ENCODE results near the gene NEO1. TPM values are rescaled to one million over a fixed set of nuclear protein-coding genes. Genes with fewer than 3 reads are reported as not detected.

Gene NEO1
- polyA plus RNA-seq, 1 of the 3 experiments (the other 2 are of a cell fraction), result 13.1 TPM

GRCh38 chr15:73139041-73139743 is 86.9 kb downstream of the NEO1 start:
- ChIA-PET POLR2A (no interaction called here), CTCF (interaction anchor here (0.6 to 1.5 kb wide), 5 partner anchors 100 to 417 kb away, joined by 3 to 5 read pairs (median 4); no protein-coding TSS in a partner anchor)
- no peaks in the 10 kb centered on the region for H4K20me1 ChIP-seq (ENCODE audit: insufficient read depth)
- H3K4me2 ChIP-seq, result no peak overlapping the region; the same call in 1 of the 2 replicates
- H3K9me3 ChIP-seq, result no peaks in the 10 kb centered on the region
- no peaks in the 10 kb centered on the region for H3K27me3 ChIP-seq (ENCODE audit: insufficient read depth)
- H3K79me2 ChIP-seq (ENCODE audit: insufficient read depth), result no peaks in the 10 kb centered on the region
- no peaks in the 10 kb centered on the region for H3F3A ChIP-seq (replicated peaks; ENCODE audit: insufficient read depth)
- peaks cover 11 to 19% of the 10 kb centered on the region in 2 experiments; a peak in 3 of 4 replicates for H3K4me1 ChIP-seq (ENCODE audit: control insufficient read depth in 1 of 2, insufficient read depth in 2 of 2, low read depth in 1 of 2, low read length in 1 of 2)
- H3K9me2 ChIP-seq, result no peaks in the 10 kb centered on the region
- H3K36me3 ChIP-seq (replicated peaks in 1 of 2; ENCODE audit: control insufficient read depth in 1 of 2, insufficient read depth in 2 of 2, low read length in 1 of 2), result peaks cover 0 to 4% of the 10 kb centered on the region in 2 experiments
- H3K4me3 ChIP-seq (ENCODE audit: low read depth in 2 of 2, low read length in 1 of 2), result no peak overlapping the region; a peak in 1 of 4 replicates
- H2AFZ ChIP-seq (ENCODE audit: low read depth), result peak overlapping the region; percentile 18; the same call in 1 of the 2 replicates
- no peak overlapping the region for H3K9ac ChIP-seq
- no peak for TF ChIP-seq IRF3 (IDR thresholded peaks at IDR 0.05; ENCODE audit: low read depth, low read length)
- peak; percentile 18; the same call in 1 of the 2 replicates for TF ChIP-seq GATA2 (CRISPR knock-in tag; IDR thresholded peaks at IDR 0.05)
- TF ChIP-seq FOXJ3 (CRISPR knock-in tag; IDR thresholded peaks at IDR 0.05), result no peak
- no peak for TF ChIP-seq SIN3A (IDR thresholded peaks at IDR 0.05; ENCODE audit: borderline replicate concordance, low read depth, low read length)
- no peak for TF ChIP-seq GABPA (IDR thresholded peaks at IDR 0.05; ENCODE audit: low read depth)
- TF ChIP-seq NFIC (IDR thresholded peaks at IDR 0.05; ENCODE audit: borderline replicate concordance), result no peak
- TF ChIP-seq CHD2 (IDR thresholded peaks at IDR 0.05; ENCODE audit: low read length, partially characterized antibody), result no peak
- no peak for TF ChIP-seq MEF2A (IDR thresholded peaks at IDR 0.05; ENCODE audit: borderline replicate concordance, low read depth)
- TF ChIP-seq RFX5 (IDR thresholded peaks at IDR 0.05; ENCODE audit: low read length), result no peak
- TF ChIP-seq EP300 (IDR thresholded peaks at IDR 0.05; ENCODE audit: borderline replicate concordance in 1 of 2, low read depth in 1 of 2, low read length in 1 of 2), result 0 out of 4 replicates have a peak, but pooled peaks of 1 of the 2 experiments have one; percentile 11
- no peak for TF ChIP-seq RAD21 (IDR thresholded peaks at IDR 0.05; ENCODE audit: low read length)
- TF ChIP-seq POLR2AphosphoS5 (IDR thresholded peaks at IDR 0.05; ENCODE audit: low read depth, low read length), result no peak
- TF ChIP-seq RXRA (IDR thresholded peaks at IDR 0.05; ENCODE audit: borderline replicate concordance, low read depth), result no peak
- 20% methylated on average over 5 of the region's 5 CpGs for WGBS (ENCODE audit: low lambda C conversion rate)
- DNase-seq, result peak; percentile 48
- H3K27ac ChIP-seq (ENCODE audit: low read depth in 2 of 2, low read length in 1 of 2), result peak overlapping the region; percentile 43 to 95; a peak in 3 of 4 replicates

DNA sequence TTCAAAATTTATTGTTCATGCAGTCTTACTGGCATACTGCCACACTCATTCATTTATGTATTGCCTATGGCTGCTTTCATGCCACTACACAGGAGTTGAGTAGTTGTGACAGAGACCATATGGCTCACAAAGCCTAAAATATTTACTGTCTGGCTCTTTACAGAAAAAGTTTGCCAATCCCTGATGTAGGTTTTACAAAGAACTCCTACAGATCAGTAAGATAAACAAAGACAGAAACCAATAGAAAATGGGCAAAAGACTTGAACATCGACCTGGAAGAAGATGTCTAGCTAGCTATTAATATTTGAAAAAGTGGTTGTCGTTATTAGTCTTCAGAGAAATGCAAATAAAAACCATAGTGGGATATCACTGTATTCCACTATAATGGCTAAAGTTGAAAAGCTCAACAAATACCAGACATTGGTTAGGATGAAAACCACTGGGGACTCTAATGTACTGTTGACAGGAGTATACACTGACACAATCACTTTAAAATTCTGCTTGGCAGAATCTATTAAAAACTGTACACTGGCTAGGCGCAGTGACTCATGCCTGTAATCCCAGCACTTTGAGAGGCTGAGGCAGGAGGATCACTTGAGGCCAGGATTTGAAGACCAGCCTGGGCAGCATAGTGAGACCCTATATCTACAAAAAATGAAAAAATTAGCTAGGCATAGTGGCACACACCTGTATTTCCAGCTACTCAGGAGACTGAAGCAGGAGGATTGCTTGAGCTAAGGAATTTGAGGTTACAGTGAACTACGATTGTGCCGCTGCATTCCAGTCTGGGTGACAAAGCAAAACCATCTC is 87.7 kb downstream of the NEO1 start:
- DNase-seq, result peak; percentile 20
- ChIA-PET CTCF (interaction anchor here (0.6 to 1.5 kb wide), 4 partner anchors 98 to 418 kb away, joined by 3 to 4 read pairs (median 4); no protein-coding TSS in a partner anchor), POLR2A (no interaction called here)
- no peaks in the 10 kb centered on the region for H3K79me2 ChIP-seq (ENCODE audit: insufficient read depth)
- H3K27ac ChIP-seq (ENCODE audit: low read depth in 2 of 2, low read length in 1 of 2), result peak overlapping the region; percentile 31 to 95; a peak in 2 of 4 replicates
- H3K9ac ChIP-seq, result no peak overlapping the region
- no peaks in the 10 kb centered on the region for H3K9me3 ChIP-seq
- peaks cover 11 to 19% of the 10 kb centered on the region in 2 experiments; a peak in 3 of 4 replicates for H3K4me1 ChIP-seq (ENCODE audit: control insufficient read depth in 1 of 2, insufficient read depth in 2 of 2, low read depth in 1 of 2, low read length in 1 of 2)
- H3K4me3 ChIP-seq (ENCODE audit: low read depth in 2 of 2, low read length in 1 of 2), result no peak overlapping the region
- WGBS (ENCODE audit: low lambda C conversion rate), result 56% methylated on average over 5 of the region's 5 CpGs
- no peaks in the 10 kb centered on the region for H3F3A ChIP-seq (replicated peaks; ENCODE audit: insufficient read depth)
- no peaks in the 10 kb centered on the region for H4K20me1 ChIP-seq (ENCODE audit: insufficient read depth)
- H3K27me3 ChIP-seq (ENCODE audit: insufficient read depth), result no peaks in the 10 kb centered on the region
- H3K36me3 ChIP-seq (replicated peaks in 1 of 2; ENCODE audit: control insufficient read depth in 1 of 2, insufficient read depth in 2 of 2, low read length in 1 of 2), result peaks cover 0 to 4% of the 10 kb centered on the region in 2 experiments
- no peak overlapping the region for H3K4me2 ChIP-seq
- no peaks in the 10 kb centered on the region for H3K9me2 ChIP-seq
- no peak overlapping the region for H2AFZ ChIP-seq (ENCODE audit: low read depth)
- TF ChIP-seq JUND (IDR thresholded peaks at IDR 0.05) (0 out of 2 replicates have a peak, but pooled peaks have one; percentile 17), USF2 (IDR thresholded peaks at IDR 0.05; ENCODE audit: borderline replicate concordance, low read depth, low read length) (no peak), CHD2 (IDR thresholded peaks at IDR 0.05; ENCODE audit: low read length, partially characterized antibody) (peak; percentile 8), MAX (IDR thresholded peaks at IDR 0.05; ENCODE audit: low read depth) (no peak), EP300 (IDR thresholded peaks at IDR 0.05; ENCODE audit: borderline replicate concordance in 1 of 2, low read depth in 1 of 2, low read length in 1 of 2) (peak in 1 of 2 experiments; percentile 86; a peak in 3 of 4 replicates), SIN3A (IDR thresholded peaks at IDR 0.05; ENCODE audit: borderline replicate concordance, low read depth, low read length) (no peak), NFIC (IDR thresholded peaks at IDR 0.05; ENCODE audit: borderline replicate concordance) (peak; percentile 37; the same call in 1 of the 2 replicates), RAD21 (IDR thresholded peaks at IDR 0.05; ENCODE audit: low read length) (no peak), FOXM1 (IDR thresholded peaks at IDR 0.05; ENCODE audit: low read depth) (no peak), RXRA (IDR thresholded peaks at IDR 0.05; ENCODE audit: borderline replicate concordance, low read depth) (no peak), TEAD4 (IDR thresholded peaks at IDR 0.05; ENCODE audit: borderline replicate concordance, insufficient read depth) (no peak), TCF12 (IDR thresholded peaks at IDR 0.05) (peak; percentile 72; the same call in 1 of the 2 replicates), RCOR1 (IDR thresholded peaks at IDR 0.05; ENCODE audit: low read length) (peak; percentile 63; the same call in 1 of the 2 replicates), FOSL2 (IDR thresholded peaks at IDR 0.05; ENCODE audit: borderline replicate concordance, low read depth) (no peak; the same call in 1 of the 2 replicates)
- TF ChIP-seq, protein P1, sequence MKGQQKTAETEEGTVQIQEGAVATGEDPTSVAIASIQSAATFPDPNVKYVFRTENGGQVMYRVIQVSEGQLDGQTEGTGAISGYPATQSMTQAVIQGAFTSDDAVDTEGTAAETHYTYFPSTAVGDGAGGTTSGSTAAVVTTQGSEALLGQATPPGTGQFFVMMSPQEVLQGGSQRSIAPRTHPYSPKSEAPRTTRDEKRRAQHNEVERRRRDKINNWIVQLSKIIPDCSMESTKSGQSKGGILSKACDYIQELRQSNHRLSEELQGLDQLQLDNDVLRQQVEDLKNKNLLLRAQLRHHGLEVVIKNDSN (IDR thresholded peaks at IDR 0.05; ENCODE audit: borderline replicate concordance, low read depth), result no peak
